Naive B cell (primary cell): ENCODE measurements around the gene CAMK2G. TPM values are rescaled to one million over a fixed set of nuclear protein-coding genes. Genes with fewer than 3 reads are reported as not detected.

ENCODE experiments used
- ATAC-seq, 2 donors: fragments of 150-1000 bp; cut with Tn5 transposase; 2 replicates each; pipeline ENCODE4 v1.10.0; 2021; ENCODE audit warnings: low read depth in 2 of 2, mild to moderate bottlenecking in 2 of 2, moderate library complexity in 2 of 2
- DNase-seq: peaks from one replicate; pipeline ENCODE4 v3.0.0; 2022
- H3K27ac Mint-ChIP-seq, 6 donors: one replicate each; pipeline ENCODE4 v1.8.0; 2020 to 2022; ENCODE audit warnings: mild to moderate bottlenecking in 6 of 6, mixed read lengths in 6 of 6, moderate library complexity in 5 of 6, inconsistent platforms in 2 of 6
- H3K27me3 Mint-ChIP-seq, 3 donors: one replicate each; pipeline ENCODE4 v1.8.0; 2021 to 2022; ENCODE audit warnings: mixed read lengths in 3 of 3, mild to moderate bottlenecking in 1 of 3
- H3K36me3 Mint-ChIP-seq, 2 donors: one replicate each; pipeline ENCODE4 v1.8.0; 2020 to 2022; ENCODE audit warnings: mixed read lengths in 2 of 2, inconsistent platforms in 1 of 2, mild to moderate bottlenecking in 1 of 2
- H3K4me1 Mint-ChIP-seq, 3 donors: one replicate each; pipeline ENCODE4 v1.8.0; 2020 to 2022; ENCODE audit warnings: mixed read lengths in 3 of 3, inconsistent platforms in 1 of 3, mild to moderate bottlenecking in 1 of 3, moderate library complexity in 1 of 3
- H3K4me3 Mint-ChIP-seq, 8 donors: one replicate each; pipeline ENCODE4 v1.8.0; 2020 to 2022; ENCODE audit warnings: mild to moderate bottlenecking in 8 of 8, mixed read lengths in 8 of 8, moderate library complexity in 8 of 8, inconsistent platforms in 2 of 8
- H3K9me3 Mint-ChIP-seq, 7 donors: one replicate each; pipeline ENCODE4 v1.8.0; 2020 to 2022; ENCODE audit warnings: mixed read lengths in 7 of 7, mild to moderate bottlenecking in 5 of 7, inconsistent platforms in 2 of 7, moderate library complexity in 1 of 7
- polyA plus RNA-seq, 6 donors: library from polyadenylated mRNA; unstranded; fragments of 300-500 nt; fragmentation: Illumina TruSeq; gene quantifications; one replicate each; pipeline ENCODE4 v1.2.3, GENCODE V29; 2021; ENCODE audit warnings: low read depth in 6 of 6

Gene CAMK2G
- polyA plus RNA-seq, 6 donors from 2014 or later: 1.7 to 5.1 (median 3.6) TPM

DNA sequence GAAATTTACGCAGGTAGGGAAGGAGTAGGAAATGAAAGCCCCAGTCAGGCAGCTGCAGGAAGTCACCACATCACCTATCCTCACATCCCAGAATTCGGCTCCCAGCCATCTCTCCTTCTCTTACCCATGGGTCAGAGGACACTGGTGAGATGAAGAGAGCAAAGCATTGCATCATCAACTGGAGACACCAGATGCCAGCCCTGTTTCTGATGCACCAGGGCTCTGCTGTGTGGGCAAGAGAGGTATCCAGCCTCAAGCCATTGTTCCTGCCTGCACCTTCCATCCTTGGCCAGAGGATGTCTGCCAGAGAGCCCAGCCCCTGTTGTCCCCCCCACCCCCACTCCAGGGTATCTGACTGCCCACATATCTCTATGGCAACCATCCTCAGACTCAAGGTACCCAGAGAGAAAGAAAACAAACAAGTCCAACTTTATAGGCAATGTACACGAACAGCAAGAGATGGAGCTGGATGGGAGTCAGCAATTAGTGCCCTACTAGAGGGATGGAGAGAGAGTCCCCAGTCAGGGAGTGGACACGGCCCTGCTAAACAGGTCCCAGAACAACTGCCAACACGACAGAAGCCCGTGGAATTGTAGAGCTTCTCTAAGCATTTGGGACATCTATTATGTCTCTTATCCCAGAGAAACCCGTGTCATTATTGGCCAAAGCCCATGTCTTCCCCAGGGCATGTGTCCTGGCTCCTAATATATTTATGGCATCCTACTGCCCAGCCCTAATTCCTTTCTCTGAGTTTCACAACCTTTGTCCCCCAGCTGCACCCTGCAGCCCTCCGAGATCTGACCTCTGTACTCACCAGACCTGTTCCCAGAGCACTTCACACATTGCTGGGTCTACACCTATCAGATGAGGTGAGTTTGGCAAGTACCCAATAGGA lies 2.8 kb downstream of the CAMK2G start:
- DNase-seq (no peak), ATAC-seq (no peak)
- Mint-ChIP-seq H3K4me1 (peaks cover 40 to 72% (median 62%) of the 10 kb centered on the region in 3 donors), H3K36me3 (no peaks in the 10 kb centered on the region), H3K27ac (peak overlapping the region in 4 of 6 donors; percentile 7 to 93 (median 52)), H3K27me3 (no peaks in the 10 kb centered on the region), H3K9me3 (no peaks in the 10 kb centered on the region), H3K4me3 (peak overlapping the region in 7 of 8 donors; percentile 47 to 93 (median 83))

DNA sequence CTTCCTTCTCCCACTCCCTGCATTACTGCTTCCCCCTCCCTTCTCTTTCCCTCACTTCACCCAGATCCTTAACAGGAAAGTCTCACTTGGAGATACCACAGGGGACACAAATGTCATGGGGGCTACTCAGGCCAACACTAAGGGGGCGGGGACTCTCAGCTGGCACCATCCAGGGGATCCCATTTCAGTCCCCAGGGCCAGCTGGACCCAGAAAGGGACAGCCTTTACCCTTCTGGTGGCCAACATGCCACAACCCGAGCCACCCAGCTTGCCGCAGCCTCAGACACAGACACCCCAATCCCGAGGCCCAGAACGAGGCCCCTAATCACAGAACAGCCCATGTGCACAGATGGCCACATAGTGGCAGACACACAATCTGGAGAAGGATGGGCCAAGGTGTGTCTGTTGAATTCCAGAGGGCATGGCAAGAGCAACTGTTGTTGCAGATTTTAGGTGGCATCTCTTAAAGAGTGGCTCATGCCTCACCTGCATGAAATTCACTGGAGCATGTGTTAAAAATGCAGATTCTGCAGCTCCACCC lies 5.6 kb downstream of the CAMK2G start:
- Mint-ChIP-seq H3K4me1 (peaks cover 55 to 85% (median 73%) of the 10 kb centered on the region in 3 donors), H3K9me3 (no peaks in the 10 kb centered on the region), H3K27me3 (no peaks in the 10 kb centered on the region), H3K27ac (peak overlapping the region in 4 of 6 donors; percentile 1 to 91 (median 51)), H3K4me3 (peak overlapping the region in 1 of 8 donors; percentile 54), H3K36me3 (no peaks in the 10 kb centered on the region)
- DNase-seq (no peak), ATAC-seq (no peak)

DNA sequence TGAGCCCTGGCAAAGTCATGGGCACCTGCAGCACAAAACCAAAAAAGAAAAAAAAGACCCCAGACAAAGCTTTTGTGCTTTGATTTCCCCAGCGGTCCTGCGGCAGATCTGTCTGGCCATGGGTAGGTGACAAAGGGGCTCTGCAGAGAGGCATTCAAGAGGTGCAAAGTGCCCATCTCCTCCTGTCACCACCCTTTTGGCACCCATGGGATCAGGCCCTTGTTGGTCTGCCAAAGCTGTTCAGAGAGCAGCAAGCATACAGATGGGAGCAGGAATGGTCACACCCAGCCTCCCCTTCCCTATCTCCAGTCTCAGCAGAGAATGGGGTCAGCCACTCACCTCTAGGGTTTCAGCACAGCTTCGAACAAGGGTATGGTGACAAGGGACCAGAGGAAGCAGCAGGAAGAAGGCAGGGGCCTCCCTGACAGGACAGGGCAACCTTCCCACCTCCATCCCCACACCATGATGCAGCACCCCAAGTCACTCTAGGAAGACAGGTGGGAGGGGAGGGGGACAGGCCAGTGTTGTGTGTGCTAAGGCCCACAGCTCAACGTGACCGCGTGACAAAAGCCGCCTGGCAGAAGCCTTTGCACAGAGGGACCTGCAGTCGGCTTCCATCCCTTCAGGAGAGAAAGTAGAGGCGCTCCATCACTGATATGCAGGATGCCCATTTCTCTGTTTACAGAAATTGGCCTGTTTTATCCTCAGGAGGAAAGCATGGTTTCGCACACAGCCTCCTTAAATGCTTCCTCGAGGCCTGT lies 6.3 kb downstream of the CAMK2G start:
- no peaks in the 10 kb centered on the region for H3K36me3 Mint-ChIP-seq
- no peak for ATAC-seq
- no peak for DNase-seq
- H3K4me1 Mint-ChIP-seq: peaks cover 55 to 87% (median 70%) of the 10 kb centered on the region in 3 donors
- H3K27me3 Mint-ChIP-seq: no peaks in the 10 kb centered on the region
- peak overlapping the region; percentile 5 to 96 (median 78) for H3K27ac Mint-ChIP-seq
- H3K9me3 Mint-ChIP-seq: no peaks in the 10 kb centered on the region
- peak overlapping the region in 2 of 8 donors; percentile 5 to 46 for H3K4me3 Mint-ChIP-seq

DNA sequence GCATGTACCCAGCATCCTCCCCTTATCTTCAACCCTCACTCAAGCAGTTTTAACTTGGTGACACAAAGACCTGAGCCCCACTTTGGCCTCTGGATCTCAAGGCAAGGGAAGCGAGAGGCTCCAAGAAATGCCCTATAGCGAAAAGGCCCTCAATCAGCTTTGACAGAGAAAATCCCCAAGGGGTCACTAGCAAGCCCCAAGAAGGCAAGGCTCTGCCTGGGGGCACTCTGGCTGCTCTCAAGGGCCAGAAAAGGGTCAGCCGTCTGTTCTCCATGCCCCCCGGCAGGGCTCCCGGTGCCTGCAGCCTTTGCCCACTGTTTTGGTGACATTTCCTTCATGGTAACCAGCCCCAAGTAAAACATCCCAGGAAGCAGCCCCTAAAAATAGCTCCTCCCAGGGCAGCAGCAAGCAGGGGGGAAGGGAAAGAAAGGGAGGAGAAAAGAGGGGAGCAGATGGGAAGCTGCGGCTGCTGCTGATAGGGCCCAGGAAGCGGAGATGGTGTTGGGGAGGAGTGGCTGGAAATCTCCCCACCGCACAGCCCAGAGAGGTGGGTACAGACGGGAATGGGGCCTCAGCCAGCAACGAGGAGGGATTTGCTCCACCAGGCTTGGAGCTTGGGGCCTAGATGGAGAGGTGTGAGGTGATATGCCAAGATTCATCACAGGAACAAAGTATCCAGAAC lies 7.1 kb downstream of the CAMK2G start:
- no peaks in the 10 kb centered on the region for H3K36me3 Mint-ChIP-seq

DNA sequence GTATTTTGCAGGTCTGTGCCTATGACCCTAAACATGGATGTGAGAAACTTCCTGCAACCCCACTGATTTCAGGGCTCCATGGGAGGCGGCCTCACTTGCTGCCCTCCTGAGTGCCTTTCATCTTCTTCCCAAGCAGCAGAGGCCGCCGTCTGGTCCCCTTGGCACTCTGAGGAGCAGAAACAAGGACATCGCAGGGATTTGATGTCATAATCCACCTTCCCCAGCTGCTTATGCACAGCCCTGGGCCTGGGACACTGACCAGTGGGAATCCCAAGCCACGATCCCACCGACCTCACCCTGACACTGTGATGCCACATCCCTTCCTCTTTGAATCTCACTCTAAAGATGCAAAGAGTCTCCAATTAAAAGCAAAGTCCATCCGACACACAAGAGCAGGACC lies 7.7 kb downstream of the CAMK2G start:
- Mint-ChIP-seq H3K27me3 (no peaks in the 10 kb centered on the region), H3K4me1 (peaks cover 44 to 79% (median 55%) of the 10 kb centered on the region in 3 donors), H3K9me3 (no peaks in the 10 kb centered on the region), H3K4me3 (peak overlapping the region; percentile 57 to 89 (median 84)), H3K36me3 (no peaks in the 10 kb centered on the region), H3K27ac (peak overlapping the region in 5 of 6 donors; percentile 76 to 96 (median 92))
- DNase-seq (no peak), ATAC-seq (no peak)

More for the DNA sequence above, 7.1 kb downstream of the CAMK2G start:
- Mint-ChIP-seq H3K9me3 (no peaks in the 10 kb centered on the region), H3K27me3 (no peaks in the 10 kb centered on the region), H3K4me3 (peak overlapping the region in 5 of 8 donors; percentile 29 to 83 (median 57)), H3K4me1 (peaks cover 49 to 86% (median 62%) of the 10 kb centered on the region in 3 donors), H3K27ac (peak overlapping the region; percentile 76 to 96 (median 92))
- no peak for DNase-seq
- no peak for ATAC-seq

DNA sequence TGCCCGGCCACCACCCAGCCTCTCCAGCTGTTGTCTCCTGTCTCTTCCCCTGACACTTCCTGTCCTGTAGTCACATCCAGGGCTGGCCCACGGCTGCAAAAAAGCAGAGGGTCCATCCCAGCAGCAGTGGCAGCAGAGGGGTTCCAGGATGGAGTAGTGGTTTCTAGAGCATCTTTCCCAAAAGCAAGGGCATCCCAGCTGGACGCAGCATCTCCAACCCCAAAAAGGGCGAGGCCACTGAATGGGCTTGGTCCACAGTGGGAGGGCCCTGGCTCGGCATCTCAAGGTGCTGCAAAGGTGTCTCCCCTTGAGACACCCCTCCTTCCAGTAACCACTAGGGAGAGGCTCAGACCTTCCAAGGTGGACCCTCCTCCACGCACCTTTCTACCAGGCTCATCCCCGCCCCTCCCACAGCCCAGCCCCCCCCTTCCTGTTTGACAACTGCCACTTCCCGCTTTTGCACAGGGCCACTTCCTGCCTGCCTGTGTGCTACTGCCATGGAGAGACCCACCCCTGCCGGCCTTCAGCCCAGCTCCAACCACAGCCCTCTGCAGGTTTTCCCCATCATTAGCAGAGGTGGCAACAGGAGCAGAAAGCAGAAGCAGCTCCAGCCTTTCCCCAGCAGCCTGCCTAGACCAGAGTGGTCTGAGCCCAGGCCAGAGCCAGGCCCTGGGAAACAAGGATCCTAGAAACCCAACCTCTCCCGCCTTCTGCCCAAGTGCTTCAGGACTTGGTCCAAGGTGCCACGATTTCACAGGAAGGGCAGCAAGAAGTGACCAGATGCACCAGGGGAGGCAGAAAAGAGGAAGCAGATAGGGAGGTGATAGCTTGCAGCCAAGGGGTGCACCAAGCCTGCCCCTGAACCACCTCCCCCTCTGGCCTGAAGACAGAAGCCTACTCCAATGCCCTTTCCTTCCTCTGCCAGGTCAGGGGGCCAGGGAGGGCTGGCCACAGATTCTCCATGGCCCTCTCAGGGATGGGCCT lies 8.6 kb downstream of the CAMK2G start:
- peaks cover 39 to 76% (median 47%) of the 10 kb centered on the region in 3 donors for H3K4me1 Mint-ChIP-seq
- H3K36me3 Mint-ChIP-seq: peaks cover 0 to 2% of the 10 kb centered on the region in 2 donors
- H3K27me3 Mint-ChIP-seq: no peaks in the 10 kb centered on the region
- peak overlapping the region; percentile 91 to 97 (median 95) for H3K27ac Mint-ChIP-seq
- peak overlapping the region; percentile 74 to 89 (median 84) for H3K4me3 Mint-ChIP-seq
- H3K9me3 Mint-ChIP-seq: no peaks in the 10 kb centered on the region
- DNase-seq: peak; percentile 81
- peak; percentile 96 to 97 for ATAC-seq

DNA sequence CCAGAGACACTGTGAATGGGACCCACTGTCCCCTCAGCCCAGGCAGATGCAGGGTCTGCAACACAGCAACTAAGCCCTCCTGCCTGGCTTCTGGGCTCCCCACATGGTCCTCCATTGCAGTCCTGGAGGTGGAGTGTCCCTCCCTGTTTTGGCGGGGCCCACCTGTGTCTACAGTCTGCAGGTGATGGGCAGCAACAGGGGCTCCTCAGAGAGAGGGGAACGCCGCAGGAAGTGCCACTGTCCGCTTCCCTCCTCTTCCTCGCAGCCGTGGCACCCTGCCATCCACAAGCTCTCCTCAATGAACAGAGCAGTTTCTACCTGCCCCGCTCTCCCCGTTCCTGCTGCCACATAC lies 9.3 kb downstream of the CAMK2G start:
- Mint-ChIP-seq H3K4me3 (peak overlapping the region; percentile 74 to 89 (median 84)), H3K9me3 (no peaks in the 10 kb centered on the region), H3K36me3 (peaks cover 0 to 7% of the 10 kb centered on the region in 2 donors), H3K4me1 (peaks cover 36 to 69% (median 40%) of the 10 kb centered on the region in 3 donors), H3K27me3 (no peaks in the 10 kb centered on the region), H3K27ac (peak overlapping the region; percentile 91 to 97 (median 95))
- ATAC-seq: no peak
- no peak for DNase-seq

DNA sequence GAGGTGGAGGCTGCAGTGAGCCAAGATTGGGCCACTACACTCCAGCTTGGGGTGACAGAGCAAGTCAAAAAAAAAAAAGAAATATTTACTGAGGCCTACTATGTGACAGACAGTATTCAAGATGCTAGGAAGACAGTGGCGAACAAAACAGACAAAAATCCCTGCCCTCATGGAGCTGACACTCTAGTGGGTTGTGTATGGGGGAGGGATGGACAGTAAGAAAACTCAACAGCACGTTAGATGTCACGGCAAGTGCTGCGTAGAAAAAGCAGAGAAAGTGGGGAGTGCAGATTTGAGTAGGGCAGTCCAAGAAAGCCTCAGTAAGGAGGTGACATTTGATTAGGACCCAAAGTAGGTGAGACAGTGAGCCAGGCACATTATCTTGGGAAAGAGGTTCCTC lies 10.1 kb downstream of the CAMK2G start:
- no peak for DNase-seq

DNA sequence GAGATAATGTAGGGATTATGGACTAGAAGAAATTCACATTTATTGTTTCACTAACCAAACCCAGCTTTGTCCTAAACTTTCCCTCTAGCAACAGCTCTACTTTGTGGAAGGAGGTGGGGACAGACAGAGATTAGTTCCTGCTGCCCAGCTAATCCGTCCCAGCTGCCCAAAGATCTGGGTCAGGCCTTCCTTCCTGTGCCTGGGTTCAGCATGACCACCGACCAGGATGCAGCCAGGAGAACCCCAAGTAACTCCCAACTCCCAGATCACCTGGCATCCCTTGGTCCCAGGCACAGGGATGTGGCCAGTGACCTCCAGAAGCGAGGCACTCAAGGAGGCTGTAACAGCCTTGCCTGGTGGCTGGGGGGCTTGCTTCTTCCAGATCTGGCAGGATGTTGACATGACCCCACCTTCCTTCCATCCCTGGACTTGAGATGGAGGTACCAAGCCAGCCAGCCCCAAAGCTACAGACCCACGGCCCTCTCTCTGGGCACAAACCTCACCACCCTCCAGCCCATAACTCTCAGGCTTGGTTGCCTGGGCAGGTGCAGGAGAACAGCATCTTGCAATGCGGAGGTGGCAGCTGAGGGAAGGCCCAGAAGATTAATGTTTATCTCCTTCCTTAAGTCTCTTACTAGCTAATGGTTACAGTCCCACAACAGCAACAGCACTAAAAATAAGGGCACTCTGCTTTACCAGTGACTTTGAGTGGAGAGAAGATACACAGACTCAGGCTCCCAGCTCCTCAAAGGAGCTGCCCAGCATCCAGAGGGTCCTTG lies 11.1 kb downstream of the CAMK2G start:
- DNase-seq (no peak), ATAC-seq (no peak)
- peaks cover 30 to 64% (median 33%) of the 10 kb centered on the region in 3 donors for H3K4me1 Mint-ChIP-seq
- peaks cover 4 to 7% of the 10 kb centered on the region in 2 donors for H3K36me3 Mint-ChIP-seq
- no peaks in the 10 kb centered on the region for H3K27me3 Mint-ChIP-seq
- H3K9me3 Mint-ChIP-seq: no peaks in the 10 kb centered on the region
- H3K4me3 Mint-ChIP-seq: peak overlapping the region in 2 of 8 donors; percentile 12 to 41
- peak overlapping the region in 5 of 6 donors; percentile 66 to 96 (median 85) for H3K27ac Mint-ChIP-seq

More for the DNA sequence above, 10.1 kb downstream of the CAMK2G start:
- H3K9me3 Mint-ChIP-seq: no peaks in the 10 kb centered on the region
- ATAC-seq: no peak
- peaks cover 0 to 7% of the 10 kb centered on the region in 2 donors for H3K36me3 Mint-ChIP-seq
- peak overlapping the region in 6 of 8 donors; percentile 21 to 87 (median 82) for H3K4me3 Mint-ChIP-seq
- no peaks in the 10 kb centered on the region for H3K27me3 Mint-ChIP-seq
- peaks cover 35 to 63% (median 39%) of the 10 kb centered on the region in 3 donors for H3K4me1 Mint-ChIP-seq
- peak overlapping the region; percentile 91 to 96 (median 95) for H3K27ac Mint-ChIP-seq

DNA sequence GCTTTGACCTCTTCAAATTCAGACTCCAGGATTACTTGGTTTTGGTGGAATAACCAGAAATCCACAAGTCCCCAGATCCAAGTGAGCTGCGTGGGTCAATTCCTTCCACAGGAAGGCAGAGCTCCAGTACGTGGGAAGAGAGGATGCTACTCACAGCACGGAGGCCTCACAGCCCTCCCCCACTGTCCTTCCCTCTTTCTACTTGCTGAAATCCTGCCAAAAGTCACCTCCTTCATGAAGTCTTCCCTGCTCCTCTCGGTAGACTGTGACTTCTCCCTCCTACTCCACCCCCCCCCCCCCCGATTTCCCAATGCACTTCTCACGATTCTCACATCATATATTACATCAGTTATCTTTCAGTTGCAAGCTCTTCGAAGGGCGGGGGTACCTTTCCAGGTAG lies 12.3 kb downstream of the CAMK2G start:
- H3K36me3 Mint-ChIP-seq: peaks cover 4 to 7% of the 10 kb centered on the region in 2 donors
- no peak overlapping the region for H3K4me3 Mint-ChIP-seq
- ATAC-seq (no peak), DNase-seq (no peak)
- H3K9me3 Mint-ChIP-seq: no peaks in the 10 kb centered on the region
- H3K4me1 Mint-ChIP-seq: peaks cover 29 to 52% (median 30%) of the 10 kb centered on the region in 3 donors
- peak overlapping the region in 1 of 6 donors; percentile 47 for H3K27ac Mint-ChIP-seq
- no peaks in the 10 kb centered on the region for H3K27me3 Mint-ChIP-seq

DNA sequence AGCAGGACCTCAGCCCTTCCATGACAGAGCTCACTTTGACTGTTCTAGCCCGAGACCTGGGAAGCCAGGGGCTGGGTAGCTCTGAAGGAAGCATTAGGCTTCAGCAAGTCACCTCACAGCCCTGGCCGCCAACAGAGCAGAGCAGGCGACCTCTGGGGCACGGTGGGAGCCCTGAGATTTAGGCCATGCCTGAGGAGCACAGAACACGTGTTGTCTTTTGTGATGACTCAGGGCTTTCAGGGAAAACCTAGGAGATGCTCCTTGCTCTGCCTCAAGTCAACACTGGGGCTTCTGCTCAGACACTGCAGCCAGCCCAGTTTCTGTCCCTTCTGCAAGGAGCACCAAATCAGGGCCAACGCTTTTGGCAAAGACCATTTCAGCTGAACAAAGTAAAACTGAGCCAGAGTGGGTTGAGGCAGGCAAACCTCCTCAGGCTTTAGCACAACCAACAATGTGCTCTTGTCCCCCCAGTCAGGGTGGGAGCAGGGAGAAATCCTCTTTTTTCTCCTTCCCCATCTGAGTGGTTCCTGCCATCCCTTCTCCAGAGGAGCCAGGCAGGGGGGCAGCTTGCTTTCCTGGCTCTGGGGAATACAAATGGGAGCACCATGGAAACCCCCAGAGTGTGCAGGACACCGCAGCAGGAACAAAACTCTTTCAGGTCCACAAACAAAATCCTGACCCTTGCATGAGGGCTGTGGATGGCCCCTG lies 14.4 kb downstream of the CAMK2G start:
- Mint-ChIP-seq H3K27me3 (no peaks in the 10 kb centered on the region), H3K4me1 (peaks cover 9 to 31% (median 9%) of the 10 kb centered on the region in 3 donors), H3K36me3 (peaks cover 4 to 7% of the 10 kb centered on the region in 2 donors), H3K27ac (no peak overlapping the region), H3K4me3 (no peak overlapping the region), H3K9me3 (no peaks in the 10 kb centered on the region)
- DNase-seq (no peak), ATAC-seq (no peak)
